Parathyroid adenoma (tissue), 2 donors: ENCODE data around the gene SLC2A9.

Experiments used
- H2AFZ ChIP-seq: fragments of 300-600 bp; sonication (generic); one replicate; pipeline ENCODE4 v1.7.0; 2017; ENCODE audit warnings: antibody characterized with exemption, mild to moderate bottlenecking
- H3K27ac ChIP-seq: fragments of 300-600 bp; sonication (generic); one replicate; pipeline ENCODE4 v1.7.0; 2017
- H3K27me3 ChIP-seq: fragments of 300-600 bp; sonication (generic); one replicate; pipeline ENCODE4 v1.7.0; 2017; ENCODE audit warnings: low read length; ENCODE audit not compliant: control insufficient read depth, insufficient read depth
- H3K36me3 ChIP-seq: fragments of 300-600 bp; sonication (generic); one replicate; pipeline ENCODE4 v1.7.0; 2017; ENCODE audit warnings: low read length; ENCODE audit not compliant: control insufficient read depth, insufficient read depth
- H3K4me1 ChIP-seq: fragments of 300-600 bp; sonication (generic); one replicate; pipeline ENCODE4 v1.7.0; 2017; ENCODE audit warnings: control low read depth
- H3K4me2 ChIP-seq: fragments of 300-600 bp; sonication (generic); one replicate; pipeline ENCODE4 v1.7.0; 2017; ENCODE audit warnings: low read length
- H3K4me3 ChIP-seq: fragments of 300-600 bp; sonication (generic); one replicate; pipeline ENCODE4 v1.7.0; 2017; ENCODE audit warnings: low read depth, low read length
- H3K79me2 ChIP-seq: fragments of 300-600 bp; sonication (generic); one replicate; pipeline ENCODE4 v1.7.0; 2017; ENCODE audit warnings: control low read depth
- H3K9ac ChIP-seq: fragments of 300-600 bp; sonication (generic); one replicate; pipeline ENCODE4 v1.7.0; 2017; ENCODE audit warnings: mild to moderate bottlenecking
- H3K9me3 ChIP-seq: fragments of 300-600 bp; sonication (generic); one replicate; pipeline ENCODE4 v1.7.0; 2017; ENCODE audit warnings: low read length; ENCODE audit not compliant: control insufficient read depth
- CTCF ChIP-seq: fragments of 300-600 bp; sonication (generic); IDR thresholded peaks from one replicate; pipeline ENCODE4 v1.7.0; 2017; ENCODE audit warnings: antibody characterized with exemption, mild to moderate bottlenecking
- donor health status: primary hyperparathyroidism.

The SLC2A9 gene

GRCh38 chr4:9923195-9923812 lies 98.0 kb downstream of the SLC2A9 start:
- no peak for TF ChIP-seq CTCF
- H3K9ac ChIP-seq: no peak overlapping the region
- H3K9me3 ChIP-seq: no peaks in the 10 kb centered on the region
- H3K36me3 ChIP-seq: no peaks in the 10 kb centered on the region
- no peaks in the 10 kb centered on the region for H3K79me2 ChIP-seq
- no peak overlapping the region for H2AFZ ChIP-seq
- H3K4me2 ChIP-seq: no peak overlapping the region
- H3K27ac ChIP-seq: no peak overlapping the region
- no peaks in the 10 kb centered on the region for H3K27me3 ChIP-seq
- H3K4me1 ChIP-seq: no peaks in the 10 kb centered on the region
- no peak overlapping the region for H3K4me3 ChIP-seq

GRCh38 chr4:9921326-9921725 lies 100.0 kb downstream of the SLC2A9 start:
- Histone ChIP-seq H2AFZ (no peak overlapping the region), H3K9me3 (no peaks in the 10 kb centered on the region), H3K9ac (no peak overlapping the region), H3K79me2 (no peaks in the 10 kb centered on the region), H3K4me2 (no peak overlapping the region), H3K27ac (no peak overlapping the region), H3K27me3 (no peaks in the 10 kb centered on the region), H3K4me3 (no peak overlapping the region), H3K36me3 (no peaks in the 10 kb centered on the region), H3K4me1 (no peaks in the 10 kb centered on the region)
- no peak for TF ChIP-seq CTCF

GRCh38 chr4:9920029-9920428 lies 101.3 kb downstream of the SLC2A9 start:
- no peaks in the 10 kb centered on the region for H3K36me3 ChIP-seq
- TF ChIP-seq CTCF: no peak
- no peak overlapping the region for H3K4me2 ChIP-seq
- no peak overlapping the region for H2AFZ ChIP-seq
- H3K9ac ChIP-seq: no peak overlapping the region
- no peak overlapping the region for H3K4me3 ChIP-seq
- H3K4me1 ChIP-seq: no peaks in the 10 kb centered on the region
- H3K79me2 ChIP-seq: no peaks in the 10 kb centered on the region
- no peaks in the 10 kb centered on the region for H3K27me3 ChIP-seq
- H3K27ac ChIP-seq: no peak overlapping the region
- no peaks in the 10 kb centered on the region for H3K9me3 ChIP-seq

- H3K36me3 ChIP-seq: no peaks in the 10 kb centered on the region
Observed at GRCh38 chr4:9919047-9919446, 102.2 kb downstream of the SLC2A9 start.

More at GRCh38 chr4:9919047-9919446, 102.2 kb downstream of the SLC2A9 start:
- no peak overlapping the region for H3K4me2 ChIP-seq
- H3K9me3 ChIP-seq: no peaks in the 10 kb centered on the region
- no peaks in the 10 kb centered on the region for H3K79me2 ChIP-seq
- no peak for TF ChIP-seq CTCF
- no peaks in the 10 kb centered on the region for H3K4me1 ChIP-seq
- H2AFZ ChIP-seq: no peak overlapping the region
- H3K27me3 ChIP-seq: no peaks in the 10 kb centered on the region
- H3K4me3 ChIP-seq: no peak overlapping the region
- H3K9ac ChIP-seq: no peak overlapping the region
- no peak overlapping the region for H3K27ac ChIP-seq
